Tracheal epithelial cell (primary cell): ENCODE measurements around the gene IL18RAP. TPM values are rescaled to one million over a fixed set of nuclear protein-coding genes. Genes with fewer than 3 reads are reported as not detected.

Experiments
- total RNA-seq: library from RNA; depleted of rRNA; stranded (reverse); fragments of >200 nt; gene quantifications from 2 replicates; pipeline ENCODE4 v1.2.1, GENCODE V29; 2014

IL18RAP gene
- 0.48 TPM in 1 of 2 replicates, not detected in the other for total RNA-seq

GRCh38 chr2:102422910-102423309 is at the start of gene IL18RAP:
Gene IL18RAP, plus strand, starts transcription at chr2:102423160. Its CDS starts 118 bp downstream, at chr2:102423278.

GRCh38 chr2:102473020-102473419 is 50.1 kb downstream of the IL18RAP start, which contains the start of gene SLC9A4:
Gene SLC9A4, plus strand, starts transcription at chr2:102473226. Its CDS starts 534 bp downstream, at chr2:102473760.

Other genes starting within 250 kb of the IL18RAP start
- gene IL1RL2, start 236.1 kb upstream of the IL18RAP start, total RNA-seq, result 2.1 and 2.2 TPM in 2 replicates
- gene IL1RL1, start 111.6 kb upstream of the IL18RAP start, total RNA-seq, result 7.5 and 11.6 TPM in 2 replicates
- 4.3 and 5.1 TPM in 2 replicates for gene IL18R1, start 67.4 kb upstream of the IL18RAP start, total RNA-seq
- gene SLC9A4, start 50.1 kb downstream of the IL18RAP start, total RNA-seq, result 2.7 TPM in 1 of 2 replicates, not detected in the other
- gene SLC9A2, start 196.4 kb downstream of the IL18RAP start, total RNA-seq, result under 0.01 and 1.2 TPM in 2 replicates